Peyer's patch (tissue), 4 donors: ENCODE measurements around the gene NPDC1. TPM values are rescaled to one million over a fixed set of nuclear protein-coding genes. Genes with fewer than 3 reads are reported as not detected.

Experiments used
- DNase-seq, 3 donors: peaks; one replicate each; pipeline ENCODE4 v3.0.0-alpha.2; 2017 to 2019
- H3K27ac ChIP-seq, 4 donors: fragments of 200-600 bp; sonication (generic); one replicate each; pipeline ENCODE4 v1.5.1; 2016 to 2019
- H3K27me3 ChIP-seq, 2 donors: fragments of 200-600 bp; sonication (generic); one replicate each; pipeline ENCODE4 v1.5.1; 2019
- H3K36me3 ChIP-seq, 3 donors: fragments of 200-600 bp; sonication (generic); one replicate each; pipeline ENCODE4 v1.5.1; 2016 to 2019
- H3K4me1 ChIP-seq, 4 donors: fragments of 200-600 bp; sonication (generic); one replicate each; pipeline ENCODE4 v1.5.1; 2016 to 2019
- H3K4me3 ChIP-seq, 4 donors: fragments of 200-600 bp; sonication (generic); 1 replicate in 3 of 4; 2 replicates in 1 of 4; pipeline ENCODE4 v1.5.1; 2016 to 2019; ENCODE audit warnings: mild to moderate bottlenecking in 1 of 4
- H3K9me3 ChIP-seq, 4 donors: fragments of 200-600 bp; sonication (generic); one replicate each; pipeline ENCODE4 v1.5.1; 2016 to 2019; ENCODE audit warnings: mild to moderate bottlenecking in 1 of 4
- POLR2A ChIP-seq, 2 donors: fragments of 450-650 bp; IDR thresholded peaks; one replicate each; pipeline ENCODE4 v1.5.1; 2017; ENCODE audit warnings: antibody characterized with exemption in 2 of 2, mild to moderate bottlenecking in 2 of 2, moderate library complexity in 2 of 2
- total RNA-seq, 4 donors: library from RNA; depleted of rRNA; stranded (reverse); fragments of >200 nt; gene quantifications; one replicate each; pipeline ENCODE4 v1.1.0, GENCODE V29; 2016
- TF ChIP-seq, protein P1 (sequence below), 6 experiments: fragments of 450-650 bp in 4 of 6; fragments of 200-600 bp in 2 of 6; sonication (generic) in 1 of 6; IDR thresholded peaks; one replicate each; pipeline ENCODE4 v1.5.1; 2017 to 2019; ENCODE audit warnings: antibody characterized with exemption in 6 of 6, mild to moderate bottlenecking in 3 of 6, moderate library complexity in 1 of 6

The NPDC1 gene
- total RNA-seq, 4 donors from 2014 or later, result 54.2 to 106 (median 83.8) TPM

DNA sequence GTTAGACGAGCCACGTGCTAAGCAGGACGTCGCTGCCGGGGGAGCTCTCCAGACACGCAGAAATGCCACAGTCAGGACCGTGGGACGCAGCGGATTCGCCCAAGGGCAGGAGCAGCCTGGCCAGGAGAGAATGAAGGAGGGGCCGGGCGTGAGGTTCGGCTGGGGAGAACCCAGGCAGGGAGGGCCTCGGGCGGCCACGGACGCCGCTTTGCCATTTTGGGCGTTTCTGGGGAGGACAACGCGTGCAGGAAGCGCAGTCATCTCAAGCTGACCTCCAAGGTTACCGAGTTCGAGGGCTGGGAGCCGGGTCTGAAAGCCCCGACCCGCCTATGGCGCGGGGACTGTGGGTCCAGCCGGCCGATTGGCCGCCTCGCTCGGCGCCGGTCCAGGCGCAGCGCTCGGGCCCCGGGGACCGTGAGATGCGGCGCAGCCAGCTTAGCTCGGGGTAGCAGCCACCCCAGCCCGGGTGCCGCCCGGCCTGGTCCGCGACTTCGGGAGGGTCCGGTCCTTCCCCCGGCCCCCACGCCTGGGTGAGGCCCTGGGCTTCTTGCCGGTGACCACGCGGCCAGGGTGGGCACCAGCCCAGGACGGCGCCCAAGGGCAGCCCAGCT, 40.0 kb upstream of the NPDC1 start:
- H3K9me3 ChIP-seq, result no peaks in the 10 kb centered on the region
- no peak for TF ChIP-seq POLR2A (IDR thresholded peaks at IDR 0.05)
- TF ChIP-seq, protein P1, sequence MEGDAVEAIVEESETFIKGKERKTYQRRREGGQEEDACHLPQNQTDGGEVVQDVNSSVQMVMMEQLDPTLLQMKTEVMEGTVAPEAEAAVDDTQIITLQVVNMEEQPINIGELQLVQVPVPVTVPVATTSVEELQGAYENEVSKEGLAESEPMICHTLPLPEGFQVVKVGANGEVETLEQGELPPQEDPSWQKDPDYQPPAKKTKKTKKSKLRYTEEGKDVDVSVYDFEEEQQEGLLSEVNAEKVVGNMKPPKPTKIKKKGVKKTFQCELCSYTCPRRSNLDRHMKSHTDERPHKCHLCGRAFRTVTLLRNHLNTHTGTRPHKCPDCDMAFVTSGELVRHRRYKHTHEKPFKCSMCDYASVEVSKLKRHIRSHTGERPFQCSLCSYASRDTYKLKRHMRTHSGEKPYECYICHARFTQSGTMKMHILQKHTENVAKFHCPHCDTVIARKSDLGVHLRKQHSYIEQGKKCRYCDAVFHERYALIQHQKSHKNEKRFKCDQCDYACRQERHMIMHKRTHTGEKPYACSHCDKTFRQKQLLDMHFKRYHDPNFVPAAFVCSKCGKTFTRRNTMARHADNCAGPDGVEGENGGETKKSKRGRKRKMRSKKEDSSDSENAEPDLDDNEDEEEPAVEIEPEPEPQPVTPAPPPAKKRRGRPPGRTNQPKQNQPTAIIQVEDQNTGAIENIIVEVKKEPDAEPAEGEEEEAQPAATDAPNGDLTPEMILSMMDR (IDR thresholded peaks at IDR 0.05), result no peak
- H3K4me3 ChIP-seq, result peak overlapping the region; percentile 65 to 88 (median 86)
- DNase-seq, result peak; percentile 42 to 74 (median 64)
- H3K27ac ChIP-seq, result peak overlapping the region; percentile 91 to 96 (median 95)
- no peaks in the 10 kb centered on the region for H3K27me3 ChIP-seq
- H3K36me3 ChIP-seq, result no peaks in the 10 kb centered on the region
- H3K4me1 ChIP-seq, result peaks cover 4 to 28% (median 9%) of the 10 kb centered on the region in 4 donors

DNA sequence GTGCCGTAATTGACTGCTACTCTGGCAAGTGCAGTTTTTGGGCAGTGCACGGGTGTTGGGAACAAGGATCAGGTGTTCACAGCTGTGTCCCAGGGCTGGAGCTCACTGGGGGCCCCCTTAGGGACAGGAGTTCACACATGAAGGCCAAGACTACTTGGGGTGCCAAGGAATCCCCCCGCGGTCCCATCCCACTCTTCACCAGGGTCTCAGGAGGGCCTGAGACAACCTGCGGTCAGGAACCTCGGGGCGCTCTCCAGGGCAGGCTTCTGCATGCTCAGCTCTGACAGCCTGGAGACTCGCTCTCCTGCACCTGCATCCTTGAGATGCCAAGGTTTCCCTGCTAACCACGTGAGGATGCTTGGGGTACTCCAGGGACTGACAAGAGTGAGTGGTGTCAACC, 38.5 kb upstream of the NPDC1 start:
- peaks cover 0 to 13% (median 0%) of the 10 kb centered on the region in 3 donors for H3K36me3 ChIP-seq
- no peak overlapping the region for H3K4me3 ChIP-seq
- peaks cover 4 to 30% (median 9%) of the 10 kb centered on the region in 4 donors for H3K4me1 ChIP-seq
- no peak overlapping the region for H3K27ac ChIP-seq
- TF ChIP-seq, protein P1 (IDR thresholded peaks at IDR 0.05), result no peak
- TF ChIP-seq POLR2A (IDR thresholded peaks at IDR 0.05), result no peak
- H3K27me3 ChIP-seq, result no peaks in the 10 kb centered on the region
- H3K9me3 ChIP-seq, result no peaks in the 10 kb centered on the region
- DNase-seq, result no peak

DNA sequence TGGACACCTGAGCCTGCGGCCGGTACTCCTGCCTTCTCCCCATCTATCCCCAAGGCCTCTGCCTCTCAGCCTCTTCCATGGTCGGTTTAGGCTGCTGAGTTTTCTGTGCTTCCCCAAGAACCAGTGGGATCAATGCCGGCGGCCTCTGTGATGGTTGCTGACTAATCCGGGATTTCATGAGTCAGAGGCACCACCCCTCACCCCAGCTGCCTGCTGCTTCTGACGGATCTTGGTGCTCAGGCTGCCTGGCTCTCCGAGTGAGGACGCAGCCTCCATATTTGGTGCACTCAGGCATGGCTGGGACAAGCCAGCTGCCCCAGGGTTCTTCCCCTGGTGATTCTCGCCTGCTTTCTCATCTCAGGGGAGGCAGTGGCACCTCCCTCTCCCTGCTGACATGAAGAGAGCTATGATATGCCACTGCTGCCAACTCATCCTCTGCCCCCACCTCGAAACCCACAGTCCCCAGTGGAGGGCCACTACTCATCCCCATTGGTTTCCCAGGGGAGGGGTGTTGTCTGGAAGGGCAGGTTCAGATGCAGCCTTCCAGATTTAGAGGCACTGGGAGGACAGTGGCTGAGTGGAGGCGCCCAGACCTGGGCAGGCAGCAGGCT, 37.5 kb upstream of the NPDC1 start:
- no peaks in the 10 kb centered on the region for H3K27me3 ChIP-seq
- H3K27ac ChIP-seq, result peak overlapping the region; percentile 1 to 46 (median 23)
- H3K4me1 ChIP-seq, result peaks cover 5 to 41% (median 13%) of the 10 kb centered on the region in 4 donors
- no peaks in the 10 kb centered on the region for H3K9me3 ChIP-seq
- DNase-seq, result peak in 1 of 3 donors; percentile 81
- TF ChIP-seq POLR2A (IDR thresholded peaks at IDR 0.05), result no peak
- TF ChIP-seq, protein P1 (IDR thresholded peaks at IDR 0.05), result no peak
- peaks cover 0 to 19% (median 0%) of the 10 kb centered on the region in 3 donors for H3K36me3 ChIP-seq
- no peak overlapping the region for H3K4me3 ChIP-seq

DNA sequence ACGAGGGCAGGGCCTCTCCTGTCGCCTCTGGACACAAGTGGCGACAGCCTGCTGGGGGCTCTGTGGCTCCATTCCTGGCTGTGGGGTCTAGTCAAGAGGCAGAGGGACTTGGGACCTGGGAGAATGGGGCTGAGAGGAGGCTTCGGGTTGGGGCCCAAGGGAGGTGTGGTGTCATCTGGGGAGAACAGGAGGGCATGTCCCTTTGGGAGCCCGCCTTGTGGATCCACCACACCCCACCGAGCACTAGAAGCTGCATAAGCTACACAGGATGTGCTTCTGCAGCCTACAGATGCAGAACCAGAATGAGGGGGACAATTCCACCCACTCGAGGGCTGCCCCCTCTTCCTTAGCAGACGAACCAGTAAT, 36.9 kb upstream of the NPDC1 start:
- no peaks in the 10 kb centered on the region for H3K27me3 ChIP-seq
- no peak overlapping the region for H3K4me3 ChIP-seq
- H3K36me3 ChIP-seq, result peaks cover 0 to 19% (median 0%) of the 10 kb centered on the region in 3 donors
- DNase-seq, result no peak
- H3K27ac ChIP-seq, result peak overlapping the region in 3 of 4 donors; percentile 17 to 46 (median 23)
- peaks cover 8 to 43% (median 17%) of the 10 kb centered on the region in 4 donors for H3K4me1 ChIP-seq
- TF ChIP-seq POLR2A (IDR thresholded peaks at IDR 0.05), result no peak
- TF ChIP-seq, protein P1 (IDR thresholded peaks at IDR 0.05), result no peak
- H3K9me3 ChIP-seq, result no peaks in the 10 kb centered on the region

DNA sequence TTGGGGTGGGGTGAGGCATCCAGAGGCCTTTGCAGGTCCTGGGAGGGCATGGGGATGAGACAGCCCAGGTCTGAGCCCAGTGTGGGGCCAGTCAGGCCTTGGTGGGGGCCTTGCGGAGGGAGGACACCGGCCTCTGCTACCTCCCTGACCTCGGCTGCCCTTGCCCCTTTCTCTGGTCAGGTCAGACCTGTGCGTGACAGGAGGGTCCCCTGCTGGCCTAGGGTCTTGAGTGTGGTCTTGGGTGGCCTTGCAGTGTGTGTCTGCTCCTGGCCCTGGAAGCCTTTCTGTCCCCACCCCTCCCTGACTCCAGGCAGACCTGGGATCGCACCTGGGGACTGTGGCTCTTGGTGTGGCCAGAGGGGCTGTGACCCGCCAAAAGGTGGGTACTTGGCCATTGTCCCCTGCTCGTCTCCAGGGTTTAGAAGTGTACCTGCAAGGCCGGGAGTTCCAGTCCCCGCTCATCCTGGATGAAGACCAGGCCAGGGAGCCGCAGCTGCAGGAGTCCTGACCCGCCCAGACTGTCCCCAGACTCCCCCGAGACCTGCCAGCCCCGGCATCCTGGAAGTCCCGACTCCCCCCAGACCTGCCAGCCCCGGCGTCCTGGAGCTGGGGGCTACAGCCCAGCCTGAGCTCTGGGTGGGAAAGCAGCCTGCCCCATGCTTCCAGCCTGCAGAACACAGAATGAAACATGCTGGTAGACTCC, 36.4 kb upstream of the NPDC1 start:
- no peaks in the 10 kb centered on the region for H3K9me3 ChIP-seq
- no peak overlapping the region for H3K27ac ChIP-seq
- H3K27me3 ChIP-seq, result no peaks in the 10 kb centered on the region
- no peak for DNase-seq
- H3K36me3 ChIP-seq, result peaks cover 0 to 19% (median 0%) of the 10 kb centered on the region in 3 donors
- TF ChIP-seq POLR2A (IDR thresholded peaks at IDR 0.05), result no peak
- TF ChIP-seq, protein P1 (IDR thresholded peaks at IDR 0.05), result no peak
- peaks cover 8 to 41% (median 15%) of the 10 kb centered on the region in 4 donors for H3K4me1 ChIP-seq
- no peak overlapping the region for H3K4me3 ChIP-seq
